Endodermal cell (in vitro differentiated cells): Measurements from ENCODE around the gene MYLK2. TPM values are rescaled to one million over a fixed set of nuclear protein-coding genes. Genes with fewer than 3 reads are reported as not detected.

ENCODE experiments used
- DNase-seq: peaks from one replicate; pipeline ENCODE4 v3.0.0-alpha.2; 2017
- H3K27ac ChIP-seq: 2 replicates; pipeline ENCODE4 v1.5.1; 2013; ENCODE audit warnings: mild to moderate bottlenecking, low read depth, low read length, moderate library complexity
- H3K27me3 ChIP-seq: 2 replicates; pipeline ENCODE4 v1.6.1; 2013; ENCODE audit warnings: mild to moderate bottlenecking, low read length, moderate library complexity; ENCODE audit not compliant: insufficient read depth, control insufficient read depth, poor library complexity, severe bottlenecking
- H3K36me3 ChIP-seq: 2 replicates; pipeline ENCODE4 v1.7.0; 2013; ENCODE audit warnings: mild to moderate bottlenecking, low read length, moderate library complexity; ENCODE audit not compliant: control insufficient read depth, insufficient read depth
- H3K4me1 ChIP-seq: one replicate; pipeline ENCODE4 v1.7.0; 2013; ENCODE audit warnings: low read length; ENCODE audit not compliant: control insufficient read depth, insufficient read depth
- H3K4me3 ChIP-seq: 2 replicates; pipeline ENCODE4 v1.5.1; 2013; ENCODE audit warnings: mild to moderate bottlenecking, low read length, moderate library complexity
- H3K9ac ChIP-seq: 2 replicates; pipeline ENCODE4 v1.6.1; 2013; ENCODE audit warnings: mild to moderate bottlenecking, low read length, moderate library complexity; ENCODE audit not compliant: poor library complexity, severe bottlenecking; ENCODE audit errors: extremely low read depth
- H3K9me3 ChIP-seq: 2 replicates; pipeline ENCODE4 v1.6.1; 2013; ENCODE audit warnings: mild to moderate bottlenecking, low read length, moderate library complexity; ENCODE audit not compliant: control insufficient read depth
- H3K27ac Mint-ChIP-seq: 2 replicates; pipeline ENCODE4 v1.8.0; 2020; ENCODE audit warnings: mixed read lengths
- H3K27me3 Mint-ChIP-seq: 2 replicates; pipeline ENCODE4 v1.8.0; 2021; ENCODE audit warnings: mild to moderate bottlenecking, mixed read lengths; ENCODE audit not compliant: insufficient read depth
- H3K36me3 Mint-ChIP-seq: 2 replicates; pipeline ENCODE4 v1.8.0; 2020; ENCODE audit warnings: low read depth, mixed read lengths
- H3K4me1 Mint-ChIP-seq: 2 replicates; pipeline ENCODE4 v1.8.0; 2020; ENCODE audit warnings: mixed read lengths
- H3K4me3 Mint-ChIP-seq: 2 replicates; pipeline ENCODE4 v1.8.0; 2020; ENCODE audit warnings: mild to moderate bottlenecking, moderate library complexity, mixed read lengths
- H3K9me3 Mint-ChIP-seq: 2 replicates; pipeline ENCODE4 v1.8.0; 2020; ENCODE audit warnings: mild to moderate bottlenecking, mixed read lengths
- WGBS, 2 experiments: methylation state at CpG; one replicate each; pipeline versions ENCODE4 v1.1.5 to v1.1.7; 2013; ENCODE audit warnings: missing lambda C conversion rate in 2 of 2, mixed read lengths in 1 of 2; ENCODE audit not compliant: insufficient coverage in 1 of 2, insufficient read length in 1 of 2; 5-methylcytosine and 5-hydroxymethylcytosine counted together
- total RNA-seq, 2 donors: library from RNA; stranded (reverse); fragmentation: NEBNext Ultra II Directional in 1 of 2; extraction: Animal tissue kit (Norgen Biotek cat#: 25700) in 1 of 2; gene quantifications; 2 replicates in 1 of 2; 3 replicates in 1 of 2; pipeline ENCODE4 v1.2.1, GENCODE V29; 2021
- TF ChIP-seq, protein P1 (sequence below): fragments of 200-600 bp; sonication (generic); conservative IDR thresholded peaks from 2 replicates; pipeline ENCODE4 v1.5.0; 2021; ENCODE audit warnings: antibody characterized with exemption, mild to moderate bottlenecking

Gene MYLK2
- total RNA-seq, 2 donors from 2014 or later = 0.20 to 0.29 TPM

DNA sequence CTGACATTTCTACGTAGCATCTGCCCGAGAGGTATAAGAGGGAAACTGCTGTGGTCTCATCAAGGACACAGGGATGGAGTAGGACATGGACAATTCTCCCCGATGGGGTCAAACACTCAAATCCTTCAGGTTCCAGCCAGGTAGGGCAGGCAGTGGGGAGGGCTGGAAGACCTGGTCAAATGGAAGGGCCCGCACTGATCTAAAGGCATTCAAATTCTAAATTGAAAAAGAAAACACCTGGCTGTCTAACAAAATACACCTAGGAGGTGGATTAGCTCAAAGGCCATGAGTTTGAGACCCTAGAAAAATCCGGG lies 43.0 kb downstream of the MYLK2 start:
- Mint-ChIP-seq H3K36me3 (no peaks in the 10 kb centered on the region), H3K27me3 (peaks cover 27% of the 10 kb centered on the region), H3K4me1 (peaks cover 9% of the 10 kb centered on the region), H3K4me3 (peak overlapping the region; percentile 71), H3K9me3 (no peaks in the 10 kb centered on the region), H3K27ac (peak overlapping the region; percentile 94)
- no peak overlapping the region for H3K27ac ChIP-seq
- 38 to 44% methylated on average over 1 to 5 of the region's 5 CpGs for WGBS, 2 experiments
- peak overlapping the region; percentile 79 for H3K4me3 ChIP-seq
- no peaks in the 10 kb centered on the region for H3K4me1 ChIP-seq
- DNase-seq = no peak
- no peaks in the 10 kb centered on the region for H3K36me3 ChIP-seq
- no peaks in the 10 kb centered on the region for H3K27me3 ChIP-seq
- H3K9ac ChIP-seq = no peak overlapping the region
- H3K9me3 ChIP-seq = no peaks in the 10 kb centered on the region
- TF ChIP-seq, protein P1, sequence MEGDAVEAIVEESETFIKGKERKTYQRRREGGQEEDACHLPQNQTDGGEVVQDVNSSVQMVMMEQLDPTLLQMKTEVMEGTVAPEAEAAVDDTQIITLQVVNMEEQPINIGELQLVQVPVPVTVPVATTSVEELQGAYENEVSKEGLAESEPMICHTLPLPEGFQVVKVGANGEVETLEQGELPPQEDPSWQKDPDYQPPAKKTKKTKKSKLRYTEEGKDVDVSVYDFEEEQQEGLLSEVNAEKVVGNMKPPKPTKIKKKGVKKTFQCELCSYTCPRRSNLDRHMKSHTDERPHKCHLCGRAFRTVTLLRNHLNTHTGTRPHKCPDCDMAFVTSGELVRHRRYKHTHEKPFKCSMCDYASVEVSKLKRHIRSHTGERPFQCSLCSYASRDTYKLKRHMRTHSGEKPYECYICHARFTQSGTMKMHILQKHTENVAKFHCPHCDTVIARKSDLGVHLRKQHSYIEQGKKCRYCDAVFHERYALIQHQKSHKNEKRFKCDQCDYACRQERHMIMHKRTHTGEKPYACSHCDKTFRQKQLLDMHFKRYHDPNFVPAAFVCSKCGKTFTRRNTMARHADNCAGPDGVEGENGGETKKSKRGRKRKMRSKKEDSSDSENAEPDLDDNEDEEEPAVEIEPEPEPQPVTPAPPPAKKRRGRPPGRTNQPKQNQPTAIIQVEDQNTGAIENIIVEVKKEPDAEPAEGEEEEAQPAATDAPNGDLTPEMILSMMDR = no peak

DNA sequence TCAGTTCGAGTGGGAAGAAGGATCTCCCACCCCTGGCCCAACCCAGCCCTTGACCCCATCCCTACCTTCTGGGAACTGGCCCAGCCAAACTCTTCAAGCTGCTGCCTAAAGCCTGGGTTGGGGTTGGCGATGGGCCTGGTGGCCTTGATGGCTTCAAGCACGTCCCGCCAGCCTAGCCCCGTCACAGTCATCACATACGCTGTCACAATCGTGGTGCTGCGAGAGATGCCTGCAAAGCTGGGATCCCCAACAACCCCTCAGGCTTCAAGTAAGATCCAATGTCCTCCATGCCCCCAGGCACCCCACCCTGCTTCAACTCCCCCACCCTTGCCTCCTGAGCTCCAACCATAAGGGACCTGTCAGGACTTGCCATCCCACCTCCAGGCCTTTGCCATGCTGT lies 43.4 kb downstream of the MYLK2 start:
- Histone ChIP-seq H3K9ac (no peak overlapping the region), H3K36me3 (no peaks in the 10 kb centered on the region), H3K9me3 (no peaks in the 10 kb centered on the region), H3K4me1 (no peaks in the 10 kb centered on the region), H3K27me3 (no peaks in the 10 kb centered on the region), H3K4me3 (peak overlapping the region; percentile 79), H3K27ac (no peak overlapping the region)
- TF ChIP-seq, protein P1 = no peak
- no peak overlapping the region for H3K27ac Mint-ChIP-seq
- H3K4me1 Mint-ChIP-seq = peaks cover 9% of the 10 kb centered on the region
- DNase-seq = peak; percentile 39
- H3K9me3 Mint-ChIP-seq = no peaks in the 10 kb centered on the region
- H3K4me3 Mint-ChIP-seq = peak overlapping the region; percentile 71
- H3K27me3 Mint-ChIP-seq = peaks cover 30% of the 10 kb centered on the region
- 92 to 93% methylated on average over 7 to 8 of the region's 8 CpGs for WGBS, 2 experiments
- no peaks in the 10 kb centered on the region for H3K36me3 Mint-ChIP-seq

DNA sequence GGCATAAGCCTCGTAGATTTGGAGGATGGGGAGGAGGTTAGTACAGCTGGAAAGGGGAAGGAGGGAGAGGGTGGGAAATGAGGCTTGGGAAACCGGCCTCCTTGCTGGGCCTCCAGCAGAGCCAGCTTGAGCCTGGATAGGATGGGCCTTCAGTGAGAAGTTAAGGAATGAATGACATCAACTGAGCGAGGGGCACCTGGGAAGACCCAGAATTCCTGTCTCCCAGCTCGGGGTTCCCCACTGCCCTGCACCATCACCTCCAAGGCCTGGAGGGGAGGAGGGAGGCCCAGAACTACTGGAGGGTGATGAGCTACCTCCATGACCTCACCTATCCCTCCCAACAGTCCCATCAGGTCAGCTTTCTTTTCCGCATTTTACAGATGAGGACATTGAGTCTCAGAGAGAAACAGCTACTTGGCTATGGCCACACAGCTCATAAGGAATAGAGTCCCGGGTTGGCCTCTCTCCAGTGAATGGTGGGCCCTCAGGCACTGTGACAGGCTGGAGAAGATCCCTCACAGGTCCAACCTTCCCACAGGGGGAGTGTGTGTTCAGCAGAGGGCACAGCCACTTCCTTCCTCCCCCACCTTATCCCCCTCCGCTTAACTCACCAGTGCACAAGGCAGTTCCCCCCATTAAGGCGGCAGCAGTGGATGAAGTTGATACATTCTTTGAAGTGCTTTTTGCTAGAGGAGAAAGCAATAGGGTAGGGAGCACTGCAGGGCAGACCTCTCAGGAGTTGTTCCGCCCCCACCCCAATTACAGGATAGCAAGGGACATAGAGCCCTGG lies 44.3 kb downstream of the MYLK2 start:
- no peak for DNase-seq
- no peak overlapping the region for H3K4me3 ChIP-seq
- Mint-ChIP-seq H3K36me3 (no peaks in the 10 kb centered on the region), H3K27me3 (peaks cover 38% of the 10 kb centered on the region), H3K9me3 (no peaks in the 10 kb centered on the region), H3K4me1 (peaks cover 9% of the 10 kb centered on the region), H3K27ac (no peak overlapping the region), H3K4me3 (no peak overlapping the region)
- no peak overlapping the region for H3K9ac ChIP-seq
- H3K27ac ChIP-seq = no peak overlapping the region
- no peaks in the 10 kb centered on the region for H3K4me1 ChIP-seq
- WGBS, 2 experiments = 89 to 90% methylated on average over 6 to 9 of the region's 9 CpGs
- H3K27me3 ChIP-seq = no peaks in the 10 kb centered on the region
- no peaks in the 10 kb centered on the region for H3K36me3 ChIP-seq
- TF ChIP-seq, protein P1 = no peak
- H3K9me3 ChIP-seq = no peaks in the 10 kb centered on the region
